EH (cell line): ENCODE measurements around the gene TAS2R46.
"Not testable (repeated sequence)": the region's sequence is repeated elsewhere in the genome, so short reads cannot be mapped to it uniquely, and the experiment has no call there.

Experiments used
- DNase-seq: peaks from one replicate; pipeline ENCODE4 v3.0.0-alpha.2; 2015; ENCODE audit warnings: low read depth

The TAS2R46 gene

DNA sequence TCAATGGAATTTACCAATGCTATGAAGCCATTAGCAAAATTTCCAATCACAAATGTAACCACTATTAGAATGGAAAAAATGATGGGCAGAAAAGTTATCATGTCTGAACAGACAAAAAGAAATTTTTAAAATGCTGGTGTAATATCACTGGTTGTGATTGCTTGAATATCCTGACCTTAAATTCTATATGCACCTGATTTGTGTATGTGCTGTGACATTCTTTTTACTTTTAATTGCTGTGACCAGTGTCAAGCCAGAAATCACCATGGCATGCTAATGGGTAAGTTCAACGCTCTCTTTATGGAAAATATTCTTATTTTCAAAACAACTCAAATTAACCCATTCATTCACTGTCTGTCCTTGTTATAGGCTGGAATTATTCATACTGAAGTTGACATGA is at the start of gene TAS2R46:
Gene TAS2R46 (minus strand): TSS at position 101 of the 400 bp plus-strand sequence. CDS start 0 bp downstream, at position 101.
- not testable (repeated sequence) for DNase-seq

DNA sequence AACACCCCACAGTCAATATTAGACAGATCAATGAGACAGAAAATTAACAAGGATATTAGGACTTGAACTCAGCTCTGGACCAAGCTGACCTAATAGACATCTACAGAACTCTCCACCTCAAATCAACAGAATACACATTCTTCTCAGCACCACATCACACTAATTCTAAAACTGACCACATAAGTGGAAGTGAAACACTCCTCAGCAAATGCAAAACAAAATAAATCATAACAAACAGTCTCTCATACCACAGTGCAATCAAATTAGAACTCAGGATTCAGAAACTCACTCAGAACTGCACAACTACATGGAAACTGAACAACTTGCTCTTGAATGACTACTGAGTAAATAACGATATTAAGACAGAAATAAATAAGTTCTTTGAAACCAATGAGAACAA is 49.1 kb upstream of the TAS2R46 start:
- DNase-seq, result not testable (repeated sequence)

GRCh38 chr12:11108862-11109261 is 46.8 kb upstream of the TAS2R46 start:
- DNase-seq, result no peak

- no peak for DNase-seq
Observed at GRCh38 chr12:11107719-11108118, 45.6 kb upstream of the TAS2R46 start.

GRCh38 chr12:11106288-11106687 is 44.2 kb upstream of the TAS2R46 start:
- DNase-seq, result no peak

- no peak for DNase-seq
Observed at GRCh38 chr12:11105546-11105945, 43.5 kb upstream of the TAS2R46 start.

DNA sequence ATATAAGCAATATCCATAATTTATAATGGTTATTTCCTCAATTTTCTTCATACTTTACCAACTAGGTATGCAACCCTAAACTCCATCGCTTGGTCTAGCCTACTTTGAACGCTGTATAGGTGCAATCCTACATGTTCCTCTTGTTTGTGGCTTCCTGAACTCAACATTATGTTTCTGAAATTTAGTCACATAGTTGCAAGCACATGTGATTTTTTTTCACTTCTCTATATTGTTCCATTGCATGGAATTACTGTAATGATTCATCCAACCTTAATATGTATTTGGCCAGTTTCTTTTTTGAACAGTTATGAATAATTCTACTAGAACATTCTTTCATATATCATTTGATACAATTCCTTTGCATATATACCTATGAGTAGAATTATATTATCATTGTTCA is 32.8 kb upstream of the TAS2R46 start:
- DNase-seq, result not testable (repeated sequence)

DNA sequence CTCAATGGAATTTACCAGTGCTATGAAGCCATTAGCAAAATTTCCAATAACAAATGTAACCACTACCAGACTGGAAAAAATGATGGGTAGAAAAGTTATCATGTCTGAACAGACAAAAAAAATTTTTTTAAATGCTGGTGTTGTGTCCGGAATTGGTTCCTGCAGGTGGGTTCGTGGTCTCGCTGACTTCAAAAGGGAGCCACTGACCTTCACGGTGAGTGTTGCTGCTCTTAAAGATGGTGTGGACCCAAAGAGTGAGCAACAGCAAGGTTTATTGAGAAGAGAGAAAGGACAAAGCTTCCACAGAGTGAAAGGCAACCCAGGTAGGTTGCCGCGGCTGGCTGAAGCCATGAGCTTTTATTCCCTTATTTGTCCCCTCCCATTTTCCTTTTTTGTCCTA is 30.0 kb upstream of the TAS2R46 start, which contains the start of gene TAS2R43:
Gene TAS2R43 (minus strand): TSS at position 186 of the 400 bp plus-strand sequence. CDS start 84 bp downstream, at position 102.
- no peak for DNase-seq

- DNase-seq, result no peak
Observed at GRCh38 chr12:11089246-11089645, 27.2 kb upstream of the TAS2R46 start.

GRCh38 chr12:11085419-11085818 is 23.3 kb upstream of the TAS2R46 start:
- DNase-seq, result no peak

GRCh38 chr12:11081987-11082386 is 19.9 kb upstream of the TAS2R46 start:
- no peak for DNase-seq

- no peak for DNase-seq
Observed at GRCh38 chr12:11078246-11078645, 16.2 kb upstream of the TAS2R46 start.

DNA sequence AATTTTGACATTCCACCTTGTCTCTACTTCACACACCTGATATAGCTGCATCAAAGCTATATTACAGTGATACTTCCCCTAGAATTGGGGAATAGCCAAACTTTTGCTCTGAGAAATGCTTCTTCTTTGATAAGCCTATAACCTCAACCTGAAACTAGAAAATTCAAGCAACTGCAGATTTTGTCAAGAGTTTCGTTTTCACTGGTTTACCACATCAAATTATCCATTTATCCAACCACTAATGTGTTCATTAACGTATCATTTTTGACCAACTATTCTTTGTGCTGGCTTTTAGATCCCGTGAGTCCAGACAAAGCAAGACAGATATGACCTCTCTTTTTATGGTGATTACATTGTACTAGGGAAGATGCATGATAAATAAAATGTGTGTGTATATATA is 13.5 kb upstream of the TAS2R46 start:
- no peak for DNase-seq

GRCh38 chr12:11071414-11071813 is 9.3 kb upstream of the TAS2R46 start:
- no peak for DNase-seq

GRCh38 chr12:11070999-11071398 is 8.9 kb upstream of the TAS2R46 start:
- DNase-seq, result no peak

DNA sequence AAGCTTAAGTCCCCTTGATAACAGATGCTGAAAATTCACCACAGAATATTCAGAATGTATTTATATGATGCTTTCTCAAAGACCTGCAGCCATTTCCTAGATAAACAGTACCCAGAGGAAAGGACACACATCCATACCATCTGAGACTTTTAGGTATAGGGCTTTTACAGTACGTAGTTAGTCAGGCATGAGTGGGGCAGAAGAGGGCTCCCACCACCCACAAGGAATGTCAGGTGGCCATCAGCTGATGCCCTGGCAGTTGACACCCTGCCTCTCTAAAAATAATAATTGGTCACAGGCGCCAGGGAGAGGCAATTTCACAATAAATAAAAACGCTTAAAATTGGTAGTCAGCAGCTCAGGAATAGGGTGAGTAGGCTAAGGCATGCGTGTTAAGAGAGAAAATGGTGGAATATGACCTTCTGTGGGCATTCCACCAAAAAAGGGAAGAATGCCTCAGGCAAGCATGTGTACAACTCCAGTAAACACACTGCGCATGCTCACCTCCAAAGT is 7.8 kb upstream of the TAS2R46 start:
- DNase-seq, result no peak

GRCh38 chr12:11067514-11067913 is 5.4 kb upstream of the TAS2R46 start:
- peak; percentile 31 for DNase-seq

- DNase-seq, result peak; percentile 4
Observed at GRCh38 chr12:11059784-11060183, 2.3 kb downstream of the TAS2R46 start.

DNA sequence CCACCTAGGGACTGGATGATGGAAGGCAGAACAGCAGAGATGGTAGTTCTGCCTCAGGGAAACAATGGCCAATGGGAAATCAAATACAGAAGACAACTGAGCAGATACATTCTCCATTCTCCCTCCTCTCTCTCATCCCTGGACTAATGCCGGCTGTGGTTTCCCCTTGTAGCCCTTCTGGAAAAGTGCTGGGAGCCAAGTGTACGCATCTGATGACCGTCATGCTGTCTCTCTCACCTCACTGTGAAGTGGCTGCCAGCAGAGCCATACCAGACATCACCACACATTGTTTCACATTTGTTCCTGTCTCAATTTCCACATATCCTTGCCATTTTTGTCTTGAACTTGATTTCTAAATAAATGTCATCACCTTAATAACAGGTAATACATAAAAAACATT is 3.1 kb downstream of the TAS2R46 start:
- DNase-seq, result no peak

DNA sequence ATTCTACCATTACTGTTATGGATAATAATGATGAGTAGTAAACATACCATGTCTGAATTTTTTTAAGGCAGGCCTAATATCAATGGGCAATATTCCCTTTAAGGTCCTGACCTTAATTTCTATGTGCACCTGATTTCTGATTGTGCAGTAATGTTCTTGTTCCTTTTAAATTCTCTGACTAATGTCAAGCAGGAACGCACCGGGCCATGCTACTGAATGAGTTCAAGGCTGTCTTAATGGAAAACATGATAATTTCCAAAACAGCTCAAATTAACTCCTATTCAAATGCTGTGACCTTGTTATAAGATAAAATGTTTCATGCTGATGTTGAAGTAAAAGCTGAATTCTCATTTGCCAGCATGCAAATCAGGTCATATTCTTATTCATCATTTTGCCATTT is 6.8 kb downstream of the TAS2R46 start:
- no peak for DNase-seq

DNA sequence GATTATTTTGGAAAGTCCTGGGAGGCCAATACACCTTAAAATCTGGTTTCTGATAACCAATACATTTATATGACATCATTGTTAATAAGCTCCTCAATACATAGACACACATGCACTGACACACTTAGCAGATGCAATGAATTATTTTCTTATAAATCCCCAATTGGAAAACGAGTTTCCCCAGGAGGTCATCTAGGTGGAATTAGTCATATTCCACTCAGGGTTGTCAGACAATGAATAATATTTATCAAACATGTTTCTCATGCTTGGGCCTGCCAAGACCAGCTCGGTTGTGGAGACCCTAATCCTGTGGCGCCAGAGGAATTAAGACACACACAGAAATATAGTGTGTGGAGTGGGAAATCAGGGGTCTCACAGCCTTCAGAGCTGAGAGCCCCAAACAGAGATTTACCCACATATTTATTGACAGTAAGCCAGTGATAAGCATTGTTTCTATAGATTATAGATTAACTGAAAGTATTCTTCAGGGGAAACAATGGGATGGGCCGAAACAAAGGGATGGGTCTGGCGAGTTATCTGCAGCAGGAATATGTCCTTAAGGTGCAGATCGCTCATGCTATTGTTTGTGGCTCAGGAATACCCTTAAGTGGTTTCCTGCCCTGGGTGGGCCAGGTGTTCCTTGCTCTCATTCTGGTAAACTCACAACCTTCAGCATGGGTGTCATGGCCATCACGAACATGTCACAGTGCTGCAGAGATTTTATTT is 12.1 kb downstream of the TAS2R46 start:
- DNase-seq, result not testable (repeated sequence)

- not testable (repeated sequence) for DNase-seq
Observed at GRCh38 chr12:11041366-11041765, 20.7 kb downstream of the TAS2R46 start.

GRCh38 chr12:11040162-11040561 is 21.9 kb downstream of the TAS2R46 start:
- peak; percentile 41 for DNase-seq

DNA sequence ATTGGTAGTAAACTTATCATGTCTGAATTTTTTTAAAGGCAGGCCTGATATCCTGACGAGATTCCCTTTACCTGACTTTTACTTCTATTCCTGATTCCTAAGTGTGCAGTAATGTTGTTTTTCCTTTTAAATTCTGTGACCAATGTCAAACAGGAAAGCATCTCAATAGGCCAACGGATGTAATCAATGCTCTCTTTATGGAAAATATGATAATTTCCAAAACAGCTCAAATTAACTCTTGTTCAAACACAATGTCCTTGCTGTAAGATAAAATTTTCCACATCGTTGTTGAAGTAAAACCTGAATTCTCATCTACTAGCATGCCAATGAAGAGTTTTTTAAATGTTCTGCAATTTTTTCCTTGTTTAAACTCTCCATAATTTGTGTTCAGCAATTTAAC is 22.9 kb downstream of the TAS2R46 start:
- DNase-seq, result no peak
